Esophagus squamous epithelium (tissue), 5 donors: Measurements from ENCODE around the gene CALHM1. TPM values are rescaled to one million over a fixed set of nuclear protein-coding genes. Genes with fewer than 3 reads are reported as not detected.

ENCODE experiments used
- DNase-seq: peaks from one replicate; lab custom pipeline; 2025; lab: John Stamatoyannopoulos, UW
- H3K27ac ChIP-seq, 4 donors: fragments of 200-600 bp; sonication (generic); one replicate each; pipeline ENCODE4 v1.5.1; 2016 to 2019; ENCODE audit warnings: mild to moderate bottlenecking in 1 of 4
- H3K27me3 ChIP-seq, 4 donors: fragments of 200-600 bp; sonication (generic); 1 replicate in 3 of 4; 2 replicates in 1 of 4; pipeline versions ENCODE4 v1.5.1 to v1.6.0; 2017 to 2021; ENCODE audit warnings: antibody characterized with exemption in 1 of 4
- H3K36me3 ChIP-seq, 3 donors: fragments of 200-600 bp; sonication (generic); one replicate each; pipeline ENCODE4 v1.5.1; 2016 to 2019
- H3K4me1 ChIP-seq, 3 donors: fragments of 200-600 bp; sonication (generic); one replicate each; pipeline ENCODE4 v1.5.1; 2017 to 2019
- H3K4me3 ChIP-seq, 4 donors: fragments of 200-600 bp; sonication (generic); 1 replicate in 3 of 4; 2 replicates in 1 of 4; pipeline ENCODE4 v1.5.1; 2016 to 2019; ENCODE audit warnings: mild to moderate bottlenecking in 2 of 4, moderate library complexity in 1 of 4
- H3K9me3 ChIP-seq, 3 donors: fragments of 200-600 bp; sonication (generic); one replicate each; pipeline ENCODE4 v1.5.1; 2016 to 2019
- CTCF ChIP-seq, 6 experiments: fragments of 450-650 bp in 4 of 6; fragments of 200-600 bp in 2 of 6; sonication (generic) in 2 of 6; IDR thresholded peaks; one replicate each; pipeline ENCODE4 v1.5.1; 2016 to 2019; ENCODE audit warnings: antibody characterized with exemption in 6 of 6, mild to moderate bottlenecking in 4 of 6, moderate library complexity in 4 of 6
- POLR2A ChIP-seq, 4 donors: fragments of 450-650 bp; IDR thresholded peaks; one replicate each; pipeline ENCODE4 v1.6.1; 2017; ENCODE audit warnings: antibody characterized with exemption in 4 of 4, mild to moderate bottlenecking in 4 of 4, moderate library complexity in 3 of 4
- WGBS, 2 donors: methylation state at CpG; one replicate each; pipeline ENCODE4 v1.1.5; 2018; 5-methylcytosine and 5-hydroxymethylcytosine counted together
- intact Hi-C: fragments of 100-400 bp; cut with DNase I; formaldehyde crosslinking; loops from one replicate; pipeline ENCODE4 v1.15.0; 2022
- total RNA-seq, 4 donors: library from RNA; depleted of rRNA; stranded (reverse); fragments of >200 nt; gene quantifications; one replicate each; pipeline ENCODE4 v1.1.0, GENCODE V29; 2016
- donor health status: DM: yes; HTN: yes; CAD: no.

Gene CALHM1
- total RNA-seq, 4 donors from 2014 or later, result not detected

DNA sequence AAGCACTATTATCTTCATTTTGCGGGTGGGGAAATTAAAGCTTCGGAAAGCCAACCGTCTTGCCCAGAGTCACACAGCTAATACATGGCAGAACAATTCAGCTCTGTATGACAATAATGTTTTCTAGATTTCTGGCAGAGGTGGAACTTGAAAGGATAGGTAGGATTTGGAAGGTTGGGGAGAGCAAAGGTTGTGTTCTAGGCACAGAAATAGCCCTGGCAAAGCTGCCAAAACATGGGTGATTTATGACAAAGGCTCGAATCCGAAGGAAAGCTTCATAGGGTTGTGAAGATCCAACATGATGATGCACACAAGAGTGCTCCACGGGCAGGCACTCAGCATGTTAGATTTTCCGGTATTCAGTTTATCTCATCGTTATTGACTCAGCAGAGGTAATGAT lies 43.1 kb downstream of the CALHM1 start:
- Histone ChIP-seq H3K4me3 (no peak overlapping the region), H3K36me3 (peaks cover 61 to 100% (median 79%) of the 10 kb centered on the region in 3 donors), H3K27ac (no peak overlapping the region), H3K9me3 (no peaks in the 10 kb centered on the region), H3K4me1 (no peaks in the 10 kb centered on the region), H3K27me3 (no peaks in the 10 kb centered on the region)
- 75 to 84% methylated on average over 8 of the region's 8 CpGs for whole genome bisulfite sequencing, 2 donors
- no peak for TF ChIP-seq POLR2A (IDR thresholded peaks at IDR 0.05)
- no peak for TF ChIP-seq CTCF (IDR thresholded peaks at IDR 0.05)
- no peak for DNase-seq
- intact Hi-C loops, result loop anchor here (5.0 kb wide), 1 partner anchor 67 kb away; no protein-coding TSS in a partner anchor

DNA sequence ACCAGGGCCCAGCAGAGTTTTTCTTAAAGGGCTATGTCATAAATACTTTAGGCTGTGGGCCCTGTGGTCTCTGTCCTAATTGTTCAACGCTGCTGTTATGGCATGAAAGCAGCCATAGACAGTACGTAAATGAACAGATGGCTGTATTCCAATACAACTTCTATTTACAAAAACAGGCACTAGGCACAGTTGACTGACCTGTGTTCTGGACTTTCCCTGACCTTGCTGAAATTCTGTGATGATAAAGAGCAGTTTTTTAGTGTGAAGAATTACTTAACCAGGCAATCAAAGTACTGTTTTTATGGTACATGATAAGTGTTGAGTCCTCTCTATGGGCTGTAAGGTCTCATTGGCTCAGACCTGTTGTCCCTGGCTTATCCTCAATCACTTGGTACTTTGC lies 45.1 kb downstream of the CALHM1 start:
- TF ChIP-seq CTCF (IDR thresholded peaks at IDR 0.05) (no peak), POLR2A (IDR thresholded peaks at IDR 0.05) (no peak)
- 88 to 93% methylated on average over 2 of the region's 2 CpGs for WGBS, 2 donors
- intact Hi-C loops, result no loop called here
- no peak for DNase-seq
- Histone ChIP-seq H3K36me3 (peaks cover 43 to 100% (median 76%) of the 10 kb centered on the region in 3 donors), H3K27me3 (no peaks in the 10 kb centered on the region), H3K27ac (no peak overlapping the region), H3K9me3 (no peaks in the 10 kb centered on the region), H3K4me3 (no peak overlapping the region), H3K4me1 (no peaks in the 10 kb centered on the region)

Other genes with a start within 250 kb of the CALHM1 start
- not detected for gene RPEL1, start 213.0 kb downstream of the CALHM1 start, total RNA-seq
- 1 to 10 TPM in 3 of 4 donors, under 1 TPM in 1; 0.38 to 2.5 (median 1.4) TPM for gene INA, start 181.8 kb downstream of the CALHM1 start, total RNA-seq
- 10 to 100 TPM in 1 of 4 donors, 1 to 10 TPM in 3; 3.3 to 11.3 (median 7.8) TPM for gene PCGF6, start 107.8 kb downstream of the CALHM1 start, total RNA-seq
- 1 to 10 TPM; 2.0 to 5.7 (median 4.5) TPM for gene TAF5, start 90.9 kb downstream of the CALHM1 start, total RNA-seq
- gene ATP5MK, start 62.4 kb downstream of the CALHM1 start, total RNA-seq, result 100 to 1,000 TPM; 264 to 497 (median 417) TPM
- 10 to 100 TPM; 16.7 to 32.6 (median 26.2) TPM for gene PDCD11, start 62.3 kb downstream of the CALHM1 start, total RNA-seq
- gene CALHM2, start 6.5 kb downstream of the CALHM1 start, total RNA-seq, result 10 to 100 TPM in 2 of 4 donors, 1 to 10 TPM in 2; 5.0 to 40.1 (median 9.3) TPM
- not detected for gene CALHM3, start 20.3 kb upstream of the CALHM1 start, total RNA-seq
- under 1 TPM in 1 of 4 donors, not detected in 3; 0.19 TPM for gene NEURL1, start 34.8 kb upstream of the CALHM1 start, total RNA-seq